Measurements from ENCODE around the gene CRYGS. TPM values are rescaled to one million over a fixed set of nuclear protein-coding genes. Genes with fewer than 3 reads are reported as not detected.

Gene CRYGS
- total and polyA plus RNA-seq, 2 experiments from 2014 or later = 2.0 to 2.9 TPM

- TF ChIP-seq ZNF462 (CRISPR knock-in tag; IDR thresholded peaks at IDR 0.05) = no peak
- TF ChIP-seq ZNF331 (CRISPR knock-in tag; IDR thresholded peaks at IDR 0.05; ENCODE audit: low read depth) = no peak
- no peak for TF ChIP-seq POLR2AphosphoS5 (IDR thresholded peaks at IDR 0.05; ENCODE audit: low read depth)
- no peak for TF ChIP-seq CREB1 (CRISPR knock-in tag; IDR thresholded peaks at IDR 0.05; ENCODE audit: low read depth)
- no peak for TF ChIP-seq ZNF114 (CRISPR knock-in tag; IDR thresholded peaks at IDR 0.05)
- TF ChIP-seq CTCF (conservative IDR thresholded peaks at IDR 0.05; ENCODE audit: low read depth in 2 of 2) = no peak
- TF ChIP-seq NANOG (IDR thresholded peaks at IDR 0.05; ENCODE audit: borderline replicate concordance) = no peak
Measured at GRCh38 chr3:186496016-186496415, 48.2 kb downstream of the CRYGS start (continued).

Data from GM23338 (cell line).